NCI-H1930 (cell line): ENCODE data around the gene TENT4A.

Experiments
- DNase-seq, 2 experiments: peaks; one replicate each; lab custom pipeline; 2025; lab: John Stamatoyannopoulos, UW

TENT4A gene

GRCh38 chr5:6733411-6734242, 20.4 kb downstream of the TENT4A start:
- no peak for DNase-seq

GRCh38 chr5:6734243-6734700, 21.0 kb downstream of the TENT4A start:
- DNase-seq = no peak

DNA sequence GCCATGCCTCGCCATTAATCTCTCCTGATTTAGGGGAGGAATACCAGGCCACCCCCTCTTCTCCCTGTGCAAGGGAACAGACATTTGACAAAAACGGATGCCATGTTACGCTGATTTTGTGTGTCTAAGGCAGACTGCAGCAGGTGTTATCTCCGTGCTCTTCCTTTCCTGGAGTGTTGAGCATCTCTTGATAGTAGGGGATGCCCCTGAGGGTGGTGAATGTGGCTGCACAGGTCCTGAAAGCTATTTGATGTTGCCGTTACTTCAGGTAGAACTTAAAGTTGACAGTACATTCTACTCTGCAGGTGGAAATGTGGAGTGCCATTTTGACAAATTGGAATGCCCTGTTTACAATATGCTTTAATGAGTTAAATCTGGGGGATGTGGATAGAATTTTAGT, 21.5 kb downstream of the TENT4A start:
- DNase-seq = no peak

DNA sequence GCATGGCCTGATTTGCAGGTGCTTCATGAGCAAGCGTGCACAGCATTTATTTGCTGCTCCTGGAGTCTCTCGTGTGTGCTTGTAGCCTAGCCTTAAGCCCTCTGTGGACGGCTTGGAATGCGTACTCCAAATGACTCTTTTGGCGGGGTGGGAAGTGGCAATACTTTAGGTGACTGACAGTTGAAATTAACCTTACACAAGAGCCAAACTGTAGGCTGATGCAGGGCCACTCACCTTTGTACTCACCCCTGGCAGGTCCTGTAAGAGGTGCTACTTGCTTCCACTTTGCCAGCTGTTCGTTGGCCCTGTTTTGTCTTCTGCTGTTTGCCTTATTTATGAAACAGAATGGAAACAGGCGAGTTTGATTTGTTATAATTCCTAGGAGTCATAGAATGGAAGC, 22.9 kb downstream of the TENT4A start:
- DNase-seq = no peak

DNA sequence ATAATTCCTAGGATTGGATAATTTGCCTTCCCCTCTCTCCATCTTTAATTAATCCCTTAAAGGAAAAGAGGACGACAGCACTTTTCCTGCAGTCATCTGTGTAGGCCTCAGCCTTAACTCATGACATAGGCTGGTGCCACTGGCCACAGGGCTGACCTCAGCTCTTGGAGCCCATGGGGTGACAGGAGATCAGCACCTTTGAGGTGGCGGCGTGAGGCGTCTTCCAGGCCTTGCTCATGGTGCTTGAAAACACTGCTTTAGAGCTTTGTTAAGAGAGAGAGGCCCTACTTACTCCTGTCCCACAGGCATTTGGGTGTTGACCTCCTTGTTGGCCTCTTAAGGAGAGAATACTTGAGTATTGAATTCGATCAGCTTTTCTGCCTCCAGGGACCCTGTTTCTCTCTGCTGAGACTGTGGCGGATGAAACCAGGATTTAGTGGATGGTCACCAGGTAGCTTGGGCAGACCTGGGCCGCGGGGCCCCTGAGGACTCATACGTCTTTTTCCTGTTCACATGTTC, 23.4 kb downstream of the TENT4A start:
- no peak for DNase-seq

GRCh38 chr5:6737043-6737941, 24.1 kb downstream of the TENT4A start:
- no peak for DNase-seq

DNA sequence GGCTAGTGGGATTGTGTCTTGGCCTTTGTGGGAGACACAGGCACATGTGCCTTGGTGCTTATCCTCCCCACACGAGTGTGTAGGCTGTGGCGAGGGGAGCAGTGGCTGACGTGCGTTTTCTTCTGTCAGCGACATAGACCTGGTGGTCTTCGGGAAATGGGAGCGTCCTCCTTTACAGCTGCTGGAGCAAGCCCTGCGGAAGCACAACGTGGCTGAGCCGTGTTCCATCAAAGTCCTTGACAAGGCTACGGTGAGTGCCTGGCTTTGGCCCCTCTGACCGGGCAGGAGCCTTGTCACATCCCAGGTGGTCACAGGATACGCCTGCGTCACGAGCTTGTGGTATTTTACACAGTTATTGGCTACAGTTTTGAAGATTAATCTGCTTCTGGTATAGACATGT, 26.4 kb downstream of the TENT4A start:
- no peak for DNase-seq

DNA sequence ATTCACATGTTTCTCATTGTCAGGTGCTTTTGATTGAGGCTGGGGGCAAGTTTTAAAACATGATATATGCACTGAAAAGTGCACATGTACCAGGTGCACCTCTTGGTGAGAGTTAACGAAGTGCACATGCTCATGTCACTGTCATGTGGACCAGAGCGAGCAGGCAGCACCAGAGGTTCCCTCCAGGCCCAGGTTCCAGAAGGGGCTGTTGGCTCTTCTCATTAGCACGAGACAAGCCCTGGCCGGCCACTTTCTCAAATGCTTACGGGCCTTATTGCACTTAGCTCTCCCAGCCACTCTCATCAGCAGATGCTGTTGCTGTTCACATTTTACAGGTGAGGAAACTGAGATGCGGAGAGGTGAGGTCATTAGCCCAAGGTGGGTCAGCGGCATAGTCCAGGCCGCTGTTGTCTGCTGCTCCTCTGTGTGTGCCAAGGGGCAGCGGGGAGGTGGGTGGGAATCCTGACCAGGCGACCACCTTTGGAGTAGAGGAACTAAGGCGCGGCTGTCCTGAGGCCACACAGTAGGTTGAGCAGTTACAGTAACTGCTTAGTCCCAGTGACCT, 27.4 kb downstream of the TENT4A start:
- no peak for DNase-seq

DNA sequence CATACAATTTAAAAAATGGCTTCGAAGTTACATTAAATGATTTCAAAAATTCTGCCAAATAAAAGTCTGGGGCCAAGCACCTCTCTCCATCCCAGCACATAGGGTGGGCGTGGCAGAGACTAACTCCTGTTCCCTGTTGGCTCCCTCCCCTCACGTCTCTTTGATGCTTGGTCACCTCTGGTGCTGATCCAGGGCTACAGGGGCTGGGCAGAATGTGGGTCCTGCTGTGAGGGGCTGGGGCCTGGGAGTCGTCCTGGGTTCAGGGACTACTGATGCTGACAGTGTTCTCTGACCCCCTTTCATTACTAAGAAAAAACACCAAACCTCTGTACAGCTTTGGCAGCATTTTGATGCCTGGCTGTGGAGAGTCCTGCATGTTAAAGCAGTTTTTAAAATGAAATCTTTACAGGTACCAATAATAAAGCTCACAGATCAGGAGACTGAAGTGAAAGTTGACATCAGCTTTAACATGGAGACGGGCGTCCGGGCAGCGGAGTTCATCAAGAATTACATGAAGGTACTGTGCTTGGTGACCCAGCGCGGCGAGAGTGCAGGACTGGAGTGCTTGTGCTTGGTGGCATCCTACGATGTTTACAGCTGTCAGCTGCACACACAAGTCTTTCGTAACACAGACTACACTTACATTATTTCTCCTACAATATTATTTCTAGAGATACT, 29.0 kb downstream of the TENT4A start:
- DNase-seq = no peak

- DNase-seq = no peak
These were observed 29.9 kb downstream of the TENT4A start for GRCh38 chr5:6743161-6743560.

DNA sequence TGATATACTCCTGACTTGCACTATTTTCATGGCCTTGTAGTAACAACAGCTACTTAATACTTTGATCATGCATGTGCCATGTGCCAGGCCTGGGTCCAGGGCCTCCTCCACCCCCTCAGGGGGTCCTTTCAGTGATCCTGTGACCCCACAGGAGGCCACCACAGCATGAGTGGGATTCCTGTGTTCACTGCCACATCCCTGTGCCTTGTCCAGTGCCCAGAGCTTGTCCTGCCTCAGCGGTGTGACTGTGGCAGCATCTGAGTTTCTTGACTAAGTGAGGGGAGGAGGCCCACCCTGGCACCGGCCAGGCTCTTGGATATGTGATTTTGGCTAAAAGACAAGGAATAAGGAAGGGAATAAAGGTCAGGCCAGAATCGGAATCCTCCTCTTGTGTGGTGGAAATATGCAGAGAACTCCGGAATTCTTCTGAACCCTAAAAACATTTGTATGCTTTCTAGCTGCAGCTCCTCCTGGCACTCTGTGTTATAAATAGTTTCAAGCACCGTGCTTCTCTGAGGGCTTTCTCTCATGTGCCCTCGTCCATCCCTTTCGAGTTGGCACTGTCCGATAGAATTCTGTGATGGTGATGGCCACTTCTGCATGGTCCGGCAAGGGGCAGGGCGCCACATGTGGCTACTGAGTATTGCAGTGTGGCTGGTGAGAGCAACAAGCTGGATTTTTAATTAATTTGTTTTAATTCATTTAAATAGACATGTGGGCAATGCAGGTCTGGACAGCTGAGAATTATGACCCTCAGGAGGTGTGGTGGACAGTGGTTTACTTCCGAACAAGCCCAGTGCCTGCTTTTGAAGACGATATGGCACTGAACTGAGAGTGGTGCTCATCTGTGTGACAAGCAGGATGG, 31.8 kb downstream of the TENT4A start:
- no peak for DNase-seq

GRCh38 chr5:6745706-6746222, 32.5 kb downstream of the TENT4A start:
- peak in 1 of 2 experiments; percentile 25 for DNase-seq

GRCh38 chr5:6746244-6746643, 33.0 kb downstream of the TENT4A start:
- DNase-seq = no peak

DNA sequence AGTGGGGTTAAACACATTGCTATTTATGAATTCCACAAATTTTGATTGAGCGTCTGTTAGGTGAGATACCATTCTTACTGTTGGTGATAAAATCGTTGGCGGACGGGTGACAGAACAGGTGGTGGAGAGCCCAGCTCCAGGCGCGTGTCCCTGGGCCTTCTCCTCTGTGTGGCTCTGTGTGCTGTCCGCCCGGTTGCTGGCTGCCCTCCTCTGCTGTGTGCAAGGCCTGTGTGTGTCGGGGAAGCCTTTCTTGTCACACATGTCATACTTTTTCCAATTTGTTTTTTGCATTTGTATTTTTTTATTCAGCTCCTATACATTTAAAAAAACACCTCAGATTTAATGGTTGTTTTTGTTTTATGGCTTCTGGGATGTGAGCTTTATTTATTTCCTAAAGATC, 33.9 kb downstream of the TENT4A start:
- DNase-seq = no peak

- no peak for DNase-seq
These were observed 34.9 kb downstream of the TENT4A start for GRCh38 chr5:6748142-6748541.

DNA sequence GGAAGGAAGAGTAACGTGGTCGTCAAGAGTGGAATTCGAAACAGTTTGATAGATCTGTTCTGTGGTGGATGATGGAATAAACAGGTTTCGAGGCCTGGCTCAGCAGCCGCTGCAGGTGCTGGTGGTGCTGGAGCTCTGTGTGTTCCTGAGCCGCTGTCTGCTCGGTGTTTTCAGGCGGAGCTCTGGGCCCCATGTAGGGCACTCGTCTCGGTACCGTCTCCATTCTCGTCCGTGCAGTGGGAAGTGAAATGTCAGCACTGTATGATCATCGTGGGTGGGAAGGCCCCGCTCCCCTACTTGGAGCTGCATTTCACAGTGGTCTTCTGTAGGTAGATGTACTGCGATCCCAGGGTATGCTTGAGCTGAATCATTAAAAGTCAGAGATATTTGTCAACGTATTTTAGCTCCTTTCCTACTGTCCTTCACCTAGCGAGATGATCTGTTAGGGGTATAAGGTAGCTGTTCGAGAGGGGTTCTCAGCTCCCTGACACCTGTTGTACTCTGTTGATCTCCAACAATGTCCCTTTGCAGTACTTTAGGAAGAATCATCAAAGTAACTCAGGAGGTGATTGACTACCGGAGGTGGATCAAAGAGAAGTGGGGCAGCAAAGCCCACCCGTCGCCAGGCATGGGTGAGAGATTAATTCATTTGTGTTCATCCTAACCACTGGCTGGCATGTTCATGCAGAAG, 35.9 kb downstream of the TENT4A start:
- DNase-seq = no peak

DNA sequence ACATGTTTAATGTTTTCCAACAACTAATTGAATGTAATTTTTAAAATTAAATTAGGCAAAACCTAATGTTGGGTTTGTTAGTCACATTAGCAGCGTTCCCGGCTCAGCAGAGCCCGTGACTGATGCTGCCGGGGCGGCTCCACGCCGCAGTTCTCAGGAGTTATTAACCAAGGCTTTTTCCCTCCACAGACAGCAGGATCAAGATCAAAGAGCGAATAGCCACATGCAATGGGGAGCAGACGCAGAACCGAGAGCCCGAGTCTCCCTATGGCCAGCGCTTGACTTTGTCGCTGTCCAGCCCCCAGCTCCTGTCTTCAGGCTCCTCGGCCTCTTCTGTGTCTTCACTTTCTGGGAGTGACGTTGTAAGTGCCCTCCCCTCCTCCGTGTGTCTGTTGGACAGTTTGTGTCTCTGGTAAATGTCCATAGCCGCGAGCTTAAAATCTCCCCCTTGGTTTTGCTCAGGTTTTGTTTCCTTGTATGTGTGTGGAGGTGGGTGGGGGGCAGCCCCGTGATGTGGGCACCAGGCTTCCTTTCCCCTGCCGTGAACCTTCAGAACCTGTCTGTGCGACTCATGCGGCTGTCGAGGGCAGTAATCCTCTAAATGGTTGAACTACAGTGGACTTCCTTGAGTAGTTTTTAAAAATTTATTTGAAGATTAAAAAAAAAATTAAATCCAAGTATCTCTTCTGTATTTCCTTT, 37.1 kb downstream of the TENT4A start:
- DNase-seq = no peak

- no peak for DNase-seq
These were observed 37.9 kb downstream of the TENT4A start for GRCh38 chr5:6750951-6751685.

DNA sequence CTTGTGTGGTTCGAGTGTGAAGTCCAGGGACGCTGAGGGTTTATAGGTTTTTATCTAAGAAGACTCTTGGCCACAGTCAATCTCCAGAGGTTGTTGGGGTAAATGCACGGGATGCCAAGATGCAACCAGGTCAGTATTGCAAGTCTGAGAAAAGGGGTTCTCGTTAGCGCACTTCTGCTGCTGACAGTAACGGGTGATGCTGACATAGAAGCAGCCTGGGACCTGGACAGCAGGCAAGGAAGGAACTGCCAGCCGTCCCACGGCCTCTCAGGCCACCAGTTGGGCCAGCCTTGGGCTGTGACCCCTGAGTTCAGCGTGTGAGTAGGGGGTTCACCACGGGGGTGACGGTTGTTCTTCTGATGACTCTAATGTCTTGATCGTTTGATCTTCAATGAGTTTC, 39.0 kb downstream of the TENT4A start:
- no peak for DNase-seq
